GM12865 (cell line): ENCODE data around the gene RPLP2.
A peak's percentile ranks its signal among the peaks of the same experiment; 100 is the strongest.

Experiments used
- DNase-seq: peaks from one replicate; pipeline ENCODE4 v3.0.0; 2010; ENCODE audit warnings: low read depth
- H3K4me3 ChIP-seq: 2 replicates; pipeline ENCODE4 v1.5.1; 2011; ENCODE audit warnings: mild to moderate bottlenecking, low read depth, low read length, control low read depth
- CTCF ChIP-seq: IDR thresholded peaks from 2 replicates; pipeline ENCODE4 v1.5.1; 2011; ENCODE audit warnings: low read length, control low read depth, low read depth, inconsistent platforms; ENCODE audit not compliant: insufficient read depth; ENCODE audit errors: missing control alignments

RPLP2 gene

GRCh38 chr11:809287-810039, at the start of gene RPLP2:
RPLP2 (plus strand) TSS chr11:809967; CDS start chr11:810235, 268 bp downstream.
- H3K4me3 ChIP-seq, result peak within 1 kb of the TSS; percentile 72
- no peak for TF ChIP-seq CTCF
- peak; percentile 98 for DNase-seq

GRCh38 chr11:760236-760635, 49.5 kb upstream of the RPLP2 start:
- no peak for TF ChIP-seq CTCF
- no peak for DNase-seq
- H3K4me3 ChIP-seq, result no peak overlapping the region

GRCh38 chr11:761526-762108, 48.1 kb upstream of the RPLP2 start:
- TF ChIP-seq CTCF, result no peak
- DNase-seq, result no peak
- H3K4me3 ChIP-seq, result no peak overlapping the region

- DNase-seq, result no peak
- no peak overlapping the region for H3K4me3 ChIP-seq
- peak; percentile 13 for TF ChIP-seq CTCF
These were observed 47.2 kb upstream of the RPLP2 start for GRCh38 chr11:762421-763072.

GRCh38 chr11:763073-763463, 46.7 kb upstream of the RPLP2 start:
- no peak overlapping the region for H3K4me3 ChIP-seq
- no peak for DNase-seq
- no peak for TF ChIP-seq CTCF

- H3K4me3 ChIP-seq, result no peak overlapping the region
- no peak for DNase-seq
- no peak for TF ChIP-seq CTCF
These were observed 46.0 kb upstream of the RPLP2 start for GRCh38 chr11:763549-764321.
